A549 (cell line): ENCODE data around the gene SEC63. TPM values are rescaled to one million over a fixed set of nuclear protein-coding genes. Genes with fewer than 3 reads are reported as not detected.

ENCODE experiments used
- ATAC-seq, 2 experiments: fragments of 200-7000 bp in 1 of 2; fragments of >200 bp in 1 of 2; cut with Nextera tagmentation in 1 of 2; cut with Tn5 transposase in 1 of 2; 3 replicates each; pipeline versions ENCODE4 v1.8.0 to v1.9.1; 2018 to 2020; ENCODE audit warnings: mild to moderate bottlenecking in 1 of 2, moderate library complexity in 1 of 2
- CTCF ChIA-PET: fragments of 300-600 bp; sonication (Branson Sonifier 250); formaldehyde crosslinking; extraction: SDS; loops from one replicate; lab custom pipeline; 2021; ENCODE audit warnings: antibody characterized with exemption, inconsistent platforms; lab: Yijun Ruan, JAX
- POLR2A ChIA-PET: fragments of 350-600 bp; formaldehyde crosslinking; extraction: SDS; loops from one replicate; lab custom pipeline; 2021; ENCODE audit warnings: antibody characterized with exemption, inconsistent platforms; lab: Yijun Ruan, JAX
- DNase-seq, 2 experiments: peaks; one replicate each; pipeline versions ENCODE4 v3.0.0 to v3.0.0-alpha.2; 2011 to 2016; ENCODE audit warnings: low read depth in 1 of 2, low spot score in 1 of 2
- FAIRE-seq: peaks from 2 replicates; lab custom pipeline; 2011; peaks lifted over from hg19 to GRCh38; lab: Jason Lieb, UNC
- H3K27ac ChIP-seq, 2 experiments: fragments of >200 bp; sonication (Bioruptor Twin); formaldehyde crosslinking; 3 replicates each; pipeline ENCODE4 v1.5.1; 2016 to 2017
- H3K4me1 ChIP-seq: fragments of >200 bp; sonication (Bioruptor Twin); formaldehyde crosslinking; 3 replicates; pipeline ENCODE4 v1.6.1; 2016
- H3K4me2 ChIP-seq: fragments of >200 bp; sonication (Bioruptor Twin); formaldehyde crosslinking; 3 replicates; pipeline ENCODE4 v1.6.1; 2016
- H3K4me3 ChIP-seq: fragments of >200 bp; sonication (Bioruptor Twin); formaldehyde crosslinking; 3 replicates; pipeline ENCODE4 v1.5.1; 2016
- H3K9me3 ChIP-seq: fragments of >200 bp; sonication (Bioruptor Twin); formaldehyde crosslinking; 3 replicates; pipeline ENCODE4 v1.6.1; 2016
- BHLHE40 ChIP-seq: IDR thresholded peaks from 2 replicates; pipeline ENCODE4 v1.6.1; 2012; ENCODE audit warnings: low read depth, low read length, inconsistent platforms
- CHD2 ChIP-seq: fragments of 150-350 bp; IDR thresholded peaks from 2 replicates; pipeline ENCODE4 v1.6.1; 2014; ENCODE audit warnings: low read length; ENCODE audit not compliant: partially characterized antibody
- CTCF ChIP-seq: fragments of >200 bp; sonication (Bioruptor Twin); formaldehyde crosslinking; IDR thresholded peaks from 3 replicates; pipeline ENCODE4 v1.5.1; 2016
- ESRRA ChIP-seq: fragments of 150-350 bp; IDR thresholded peaks from 2 replicates; pipeline ENCODE4 v1.6.1; 2014; ENCODE audit warnings: mild to moderate bottlenecking, low read length, borderline replicate concordance
- HMGXB4 ChIP-seq: fragments of 250-450 bp; sonication (Bioruptor Pico); IDR thresholded peaks from 2 replicates; pipeline ENCODE4 v1.5.0; 2021; ENCODE audit warnings: mild to moderate bottlenecking, moderate library complexity, borderline replicate concordance
- KDM1A ChIP-seq: fragments of 200-600 bp; sonication (generic); IDR thresholded peaks from 2 replicates; pipeline ENCODE4 v1.6.1; 2016; ENCODE audit warnings: low read depth, mild to moderate bottlenecking
- MAFK ChIP-seq: fragments of 450-650 bp; IDR thresholded peaks from 2 replicates; pipeline ENCODE4 v1.6.1; 2014; ENCODE audit not compliant: partially characterized antibody
- MYC ChIP-seq: IDR thresholded peaks from 2 replicates; pipeline ENCODE4 v1.6.1; 2012; ENCODE audit warnings: mild to moderate bottlenecking, inconsistent platforms, low read length, improper control_type of control experiment, borderline replicate concordance
- RAD21 ChIP-seq, 2 experiments: fragments of >200 bp in 1 of 2; sonication (Bioruptor Twin) in 1 of 2; formaldehyde crosslinking in 1 of 2; IDR thresholded peaks in 1 of 2; conservative IDR thresholded peaks in 1 of 2; 2 replicates in 1 of 2; 3 replicates in 1 of 2; pipeline ENCODE4 v1.6.1; 2012 to 2018; ENCODE audit warnings: inconsistent platforms in 1 of 2
- REST ChIP-seq: fragments of 200-600 bp; sonication (generic); IDR thresholded peaks from 2 replicates; pipeline ENCODE4 v1.6.1; 2016; ENCODE audit warnings: antibody characterized with exemption, mild to moderate bottlenecking, moderate library complexity
- SREBF2 ChIP-seq: fragments of 450-650 bp; IDR thresholded peaks from 2 replicates; pipeline ENCODE4 v1.6.1; 2014; ENCODE audit warnings: mild to moderate bottlenecking, moderate library complexity
- ZFP36 ChIP-seq: fragments of 450-650 bp; IDR thresholded peaks from 2 replicates; pipeline ENCODE4 v1.6.1; 2014; ENCODE audit warnings: borderline replicate concordance; ENCODE audit not compliant: partially characterized antibody
- ZNF302 ChIP-seq: fragments of 250-450 bp; sonication (Bioruptor Pico); IDR thresholded peaks from 2 replicates; pipeline ENCODE4 v1.9.0; 2021; ENCODE audit warnings: inconsistent platforms, mild to moderate bottlenecking, moderate library complexity
- ZSCAN20 ChIP-seq: fragments of 250-450 bp; sonication (Bioruptor Pico); IDR thresholded peaks from 2 replicates; pipeline ENCODE4 v1.8.0; 2022; ENCODE audit warnings: mild to moderate bottlenecking, moderate library complexity
- WGBS: methylation state at CpG from one replicate; pipeline ENCODE4 v1.1.6; 2017; ENCODE audit errors: missing lambda C conversion rate; 5-methylcytosine and 5-hydroxymethylcytosine counted together
- polyA plus RNA-seq, 4 experiments: library from polyadenylated mRNA; depleted of rRNA in 3 of 4; stranded (reverse); fragments of >200 nt; fragmentation: RNase III in 1 of 4; extraction: RNeasy Plus Mini Kit Qiagen cat#74134 plus additional on column Dnase treatment in 1 of 4; gene quantifications; 2 replicates in 3 of 4; 3 replicates in 1 of 4; pipeline ENCODE4 v1.2.3, GENCODE V29; 2011 to 2017
- TF ChIP-seq, protein P1 (sequence below): fragments of >200 bp; sonication (Bioruptor Twin); formaldehyde crosslinking; IDR thresholded peaks from 3 replicates; pipeline ENCODE4 v1.6.1; 2016
- TF ChIP-seq, protein P2 (sequence below): IDR thresholded peaks from 2 replicates; pipeline ENCODE4 v1.6.1; 2012; ENCODE audit warnings: low read depth, borderline replicate concordance

Gene SEC63
- polyA plus RNA-seq, 2 of the 4 experiments (the other 2 are of a cell fraction) = 23.0 to 69.3 TPM

- TF ChIP-seq ZNF302 (CRISPR knock-in tag) (no peak), MYC (no peak)
- TF ChIP-seq, all 56 proteins: peak for 0
Measured at GRCh38 chr6:107821591-107821990, 136.4 kb downstream of the SEC63 start (continued).

- TF ChIP-seq CHD2 = no peak
- TF ChIP-seq ZNF302 (CRISPR knock-in tag) = no peak
- TF ChIP-seq REST = no peak
- TF ChIP-seq, protein P1, sequence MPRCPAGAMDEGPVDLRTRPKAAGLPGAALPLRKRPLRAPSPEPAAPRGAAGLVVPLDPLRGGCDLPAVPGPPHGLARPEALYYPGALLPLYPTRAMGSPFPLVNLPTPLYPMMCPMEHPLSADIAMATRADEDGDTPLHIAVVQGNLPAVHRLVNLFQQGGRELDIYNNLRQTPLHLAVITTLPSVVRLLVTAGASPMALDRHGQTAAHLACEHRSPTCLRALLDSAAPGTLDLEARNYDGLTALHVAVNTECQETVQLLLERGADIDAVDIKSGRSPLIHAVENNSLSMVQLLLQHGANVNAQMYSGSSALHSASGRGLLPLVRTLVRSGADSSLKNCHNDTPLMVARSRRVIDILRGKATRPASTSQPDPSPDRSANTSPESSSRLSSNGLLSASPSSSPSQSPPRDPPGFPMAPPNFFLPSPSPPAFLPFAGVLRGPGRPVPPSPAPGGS = no peak
- TF ChIP-seq ZFP36 = no peak
- TF ChIP-seq ESRRA = no peak
- no peak for TF ChIP-seq SREBF2
- TF ChIP-seq, protein P2, sequence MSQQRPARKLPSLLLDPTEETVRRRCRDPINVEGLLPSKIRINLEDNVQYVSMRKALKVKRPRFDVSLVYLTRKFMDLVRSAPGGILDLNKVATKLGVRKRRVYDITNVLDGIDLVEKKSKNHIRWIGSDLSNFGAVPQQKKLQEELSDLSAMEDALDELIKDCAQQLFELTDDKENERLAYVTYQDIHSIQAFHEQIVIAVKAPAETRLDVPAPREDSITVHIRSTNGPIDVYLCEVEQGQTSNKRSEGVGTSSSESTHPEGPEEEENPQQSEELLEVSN = no peak
- no peak for TF ChIP-seq CTCF
- no peak for TF ChIP-seq HMGXB4 (CRISPR knock-in tag)
- TF ChIP-seq MAFK = no peak
- no peak for TF ChIP-seq ZSCAN20 (CRISPR knock-in tag)
- no peak for TF ChIP-seq RAD21 (conservative IDR thresholded peaks at IDR 0.05 in 1 of 2, IDR thresholded peaks at IDR 0.05 in 1 of 2)
- no peak for TF ChIP-seq KDM1A
- no peak for TF ChIP-seq BHLHE40
- no peaks in the 10 kb centered on the region for H3K9me3 ChIP-seq
- DNase-seq (no peak), ATAC-seq (no peak), FAIRE-seq (no peak)
- POLR2A ChIA-PET = no interaction called here
- no peaks in the 10 kb centered on the region; the same call in 2 of the 3 replicates for H3K4me1 ChIP-seq
- no peak overlapping the region for H3K27ac ChIP-seq
- H3K4me3 ChIP-seq = no peak overlapping the region
- CTCF ChIA-PET = interaction anchor here (0.8 kb wide), 1 partner anchor 275 kb away, joined by 3 read pairs; no protein-coding TSS in a partner anchor
- 42% methylated on average over 14 of the region's 17 CpGs for WGBS
- H3K4me2 ChIP-seq = peak overlapping the region; percentile 16; the same call in 1 of the 3 replicates
Measured at GRCh38 chr6:107820338-107821261, 137.4 kb downstream of the SEC63 start.
